Nephron (organoid): ENCODE measurements around the gene METAP1D.
A peak's percentile ranks its signal among the peaks of the same experiment; 100 is the strongest.

Source experiments
- H3K27ac Mint-ChIP-seq, 3 experiments: 2 replicates each; pipeline ENCODE4 v1.8.0; 2020; ENCODE audit warnings: mixed read lengths in 3 of 3, mild to moderate bottlenecking in 2 of 3, moderate library complexity in 1 of 3
- H3K27me3 Mint-ChIP-seq: 2 replicates; pipeline ENCODE4 v1.8.0; 2021; ENCODE audit warnings: low read depth, mild to moderate bottlenecking, moderate library complexity, mixed read lengths
- H3K36me3 Mint-ChIP-seq: 2 replicates; pipeline ENCODE4 v1.8.0; 2020; ENCODE audit warnings: low read depth, mixed read lengths
- H3K4me1 Mint-ChIP-seq: 2 replicates; pipeline ENCODE4 v1.8.0; 2020; ENCODE audit warnings: mixed read lengths
- H3K4me3 Mint-ChIP-seq, 3 experiments: 2 replicates each; pipeline ENCODE4 v1.8.0; 2020; ENCODE audit warnings: mild to moderate bottlenecking in 3 of 3, mixed read lengths in 3 of 3, moderate library complexity in 2 of 3
- H3K9me3 Mint-ChIP-seq: 2 replicates; pipeline ENCODE4 v1.8.0; 2020; ENCODE audit warnings: mixed read lengths
- CTCF ChIP-seq, 3 experiments: fragments of 200-600 bp; sonication (generic); IDR thresholded peaks; one replicate each; pipeline ENCODE4 v1.5.0; 2021; ENCODE audit warnings: antibody characterized with exemption in 3 of 3; ENCODE audit not compliant: unreplicated experiment in 3 of 3

METAP1D gene

GRCh38 chr2:172012677-172013391, 13.1 kb downstream of the METAP1D start:
- Mint-ChIP-seq H3K27me3 (no peaks in the 10 kb centered on the region), H3K4me3 (no peak overlapping the region), H3K9me3 (no peaks in the 10 kb centered on the region), H3K27ac (peak overlapping the region in 1 of 3 experiments; percentile 4), H3K4me1 (peaks cover 5% of the 10 kb centered on the region), H3K36me3 (peaks cover 5% of the 10 kb centered on the region)
- TF ChIP-seq CTCF (IDR thresholded peaks at IDR 0.05; ENCODE audit: unreplicated experiment in 3 of 3): no peak

- H3K27ac Mint-ChIP-seq: peak overlapping the region in 1 of 3 experiments; percentile 4
- peaks cover 5% of the 10 kb centered on the region for H3K36me3 Mint-ChIP-seq
- H3K4me1 Mint-ChIP-seq: peaks cover 5% of the 10 kb centered on the region
- H3K4me3 Mint-ChIP-seq: no peak overlapping the region
- no peaks in the 10 kb centered on the region for H3K27me3 Mint-ChIP-seq
- H3K9me3 Mint-ChIP-seq: no peaks in the 10 kb centered on the region
- no peak for TF ChIP-seq CTCF (IDR thresholded peaks at IDR 0.05; ENCODE audit: unreplicated experiment in 3 of 3)
Measured at GRCh38 chr2:172013396-172013795, 13.6 kb downstream of the METAP1D start.

- no peaks in the 10 kb centered on the region for H3K9me3 Mint-ChIP-seq
- H3K27me3 Mint-ChIP-seq: no peaks in the 10 kb centered on the region
- TF ChIP-seq CTCF (IDR thresholded peaks at IDR 0.05; ENCODE audit: unreplicated experiment in 3 of 3): no peak
- H3K4me3 Mint-ChIP-seq: peak overlapping the region in 2 of 3 experiments; percentile 21 to 62
- H3K4me1 Mint-ChIP-seq: peaks cover 15% of the 10 kb centered on the region
- peak overlapping the region; percentile 5 to 87 (median 75) for H3K27ac Mint-ChIP-seq
- H3K36me3 Mint-ChIP-seq: no peaks in the 10 kb centered on the region
Measured at GRCh38 chr2:172021074-172021931, 21.6 kb downstream of the METAP1D start.

- Mint-ChIP-seq H3K27ac (peak overlapping the region; percentile 5 to 87 (median 75)), H3K4me3 (peak overlapping the region in 2 of 3 experiments; percentile 11 to 17), H3K36me3 (no peaks in the 10 kb centered on the region), H3K9me3 (no peaks in the 10 kb centered on the region), H3K27me3 (no peaks in the 10 kb centered on the region), H3K4me1 (peaks cover 15% of the 10 kb centered on the region)
- TF ChIP-seq CTCF (IDR thresholded peaks at IDR 0.05; ENCODE audit: unreplicated experiment in 3 of 3): no peak
Measured at GRCh38 chr2:172021955-172022354, 22.2 kb downstream of the METAP1D start.

GRCh38 chr2:172031536-172031935, 31.8 kb downstream of the METAP1D start:
- no peaks in the 10 kb centered on the region for H3K9me3 Mint-ChIP-seq
- H3K4me3 Mint-ChIP-seq: no peak overlapping the region
- peaks cover 7% of the 10 kb centered on the region for H3K4me1 Mint-ChIP-seq
- H3K36me3 Mint-ChIP-seq: no peaks in the 10 kb centered on the region
- H3K27me3 Mint-ChIP-seq: no peaks in the 10 kb centered on the region
- no peak for TF ChIP-seq CTCF (IDR thresholded peaks at IDR 0.05; ENCODE audit: unreplicated experiment in 3 of 3)
- H3K27ac Mint-ChIP-seq: no peak overlapping the region
